Naive B cell (primary cell): ENCODE results near the gene HSPB1. TPM values are rescaled to one million over a fixed set of nuclear protein-coding genes. Genes with fewer than 3 reads are reported as not detected.
"Not testable (repeated sequence)": the region's sequence is repeated elsewhere in the genome, so short reads cannot be mapped to it uniquely, and the experiment has no call there.

Experiments
- ATAC-seq, 2 donors: fragments of 150-1000 bp; cut with Tn5 transposase; 2 replicates each; pipeline ENCODE4 v1.10.0; 2021; ENCODE audit warnings: low read depth in 2 of 2, mild to moderate bottlenecking in 2 of 2, moderate library complexity in 2 of 2
- DNase-seq: peaks from one replicate; pipeline ENCODE4 v3.0.0; 2022
- H3K27ac Mint-ChIP-seq, 6 donors: one replicate each; pipeline ENCODE4 v1.8.0; 2020 to 2022; ENCODE audit warnings: mild to moderate bottlenecking in 6 of 6, mixed read lengths in 6 of 6, moderate library complexity in 5 of 6, inconsistent platforms in 2 of 6
- H3K27me3 Mint-ChIP-seq, 3 donors: one replicate each; pipeline ENCODE4 v1.8.0; 2021 to 2022; ENCODE audit warnings: mixed read lengths in 3 of 3, mild to moderate bottlenecking in 1 of 3
- H3K36me3 Mint-ChIP-seq, 2 donors: one replicate each; pipeline ENCODE4 v1.8.0; 2020 to 2022; ENCODE audit warnings: mixed read lengths in 2 of 2, inconsistent platforms in 1 of 2, mild to moderate bottlenecking in 1 of 2
- H3K4me1 Mint-ChIP-seq, 3 donors: one replicate each; pipeline ENCODE4 v1.8.0; 2020 to 2022; ENCODE audit warnings: mixed read lengths in 3 of 3, inconsistent platforms in 1 of 3, mild to moderate bottlenecking in 1 of 3, moderate library complexity in 1 of 3
- H3K4me3 Mint-ChIP-seq, 8 donors: one replicate each; pipeline ENCODE4 v1.8.0; 2020 to 2022; ENCODE audit warnings: mild to moderate bottlenecking in 8 of 8, mixed read lengths in 8 of 8, moderate library complexity in 8 of 8, inconsistent platforms in 2 of 8
- H3K9me3 Mint-ChIP-seq, 7 donors: one replicate each; pipeline ENCODE4 v1.8.0; 2020 to 2022; ENCODE audit warnings: mixed read lengths in 7 of 7, mild to moderate bottlenecking in 5 of 7, inconsistent platforms in 2 of 7, moderate library complexity in 1 of 7
- polyA plus RNA-seq, 6 donors: library from polyadenylated mRNA; unstranded; fragments of 300-500 nt; fragmentation: Illumina TruSeq; gene quantifications; one replicate each; pipeline ENCODE4 v1.2.3, GENCODE V29; 2021; ENCODE audit warnings: low read depth in 6 of 6

HSPB1 gene
- polyA plus RNA-seq, 6 donors from 2014 or later, result 24.3 to 55.2 (median 45.3) TPM

GRCh38 chr7:76333511-76334101 is 31.1 kb downstream of the HSPB1 start:
- H3K9me3 Mint-ChIP-seq, result no peaks in the 10 kb centered on the region
- no peaks in the 10 kb centered on the region for H3K27me3 Mint-ChIP-seq
- peak overlapping the region in 1 of 6 donors; percentile 76 for H3K27ac Mint-ChIP-seq
- no peak overlapping the region for H3K4me3 Mint-ChIP-seq
- peaks cover 10 to 15% of the 10 kb centered on the region in 2 donors for H3K36me3 Mint-ChIP-seq
- DNase-seq, result no peak
- ATAC-seq, result no peak
- H3K4me1 Mint-ChIP-seq, result peaks cover 39 to 66% (median 52%) of the 10 kb centered on the region in 3 donors

- DNase-seq (no peak), ATAC-seq (no peak)
- Mint-ChIP-seq H3K9me3 (no peaks in the 10 kb centered on the region), H3K4me1 (peaks cover 39 to 62% (median 52%) of the 10 kb centered on the region in 3 donors), H3K4me3 (no peak overlapping the region), H3K27me3 (no peaks in the 10 kb centered on the region), H3K27ac (peak overlapping the region in 1 of 6 donors; percentile 47), H3K36me3 (peaks cover 6 to 8% of the 10 kb centered on the region in 2 donors)
Observed at GRCh38 chr7:76334320-76334967, 32.0 kb downstream of the HSPB1 start.

- not testable (repeated sequence) for H3K9me3 Mint-ChIP-seq, ATAC-seq, H3K27me3 Mint-ChIP-seq, H3K36me3 Mint-ChIP-seq, DNase-seq, H3K4me3 Mint-ChIP-seq, H3K27ac Mint-ChIP-seq
- H3K4me1 Mint-ChIP-seq, result peaks cover 33 to 58% (median 44%) of the 10 kb centered on the region in 3 donors
Observed at GRCh38 chr7:76335417-76335816, 32.9 kb downstream of the HSPB1 start.

GRCh38 chr7:76336094-76336493 is 33.6 kb downstream of the HSPB1 start:
- Mint-ChIP-seq H3K4me1 (peaks cover 34 to 56% (median 47%) of the 10 kb centered on the region in 3 donors), H3K27ac (peak overlapping the region in 2 of 6 donors; percentile 4 to 11), H3K9me3 (no peaks in the 10 kb centered on the region), H3K27me3 (no peaks in the 10 kb centered on the region), H3K36me3 (no peaks in the 10 kb centered on the region), H3K4me3 (no peak overlapping the region)
- ATAC-seq (no peak), DNase-seq (no peak)

GRCh38 chr7:76337147-76337546 is 34.7 kb downstream of the HSPB1 start:
- Mint-ChIP-seq H3K27ac (peak overlapping the region in 1 of 6 donors; percentile 47), H3K36me3 (no peaks in the 10 kb centered on the region), H3K27me3 (no peaks in the 10 kb centered on the region), H3K4me3 (no peak overlapping the region), H3K4me1 (peaks cover 31 to 53% (median 50%) of the 10 kb centered on the region in 3 donors), H3K9me3 (no peaks in the 10 kb centered on the region)
- ATAC-seq (no peak), DNase-seq (no peak)

- H3K27ac Mint-ChIP-seq, result peak overlapping the region in 2 of 6 donors; percentile 66
- no peak for DNase-seq
- no peaks in the 10 kb centered on the region for H3K27me3 Mint-ChIP-seq
- H3K9me3 Mint-ChIP-seq, result no peaks in the 10 kb centered on the region
- H3K4me3 Mint-ChIP-seq, result no peak overlapping the region
- ATAC-seq, result no peak
- H3K4me1 Mint-ChIP-seq, result peaks cover 29 to 46% (median 41%) of the 10 kb centered on the region in 3 donors
- H3K36me3 Mint-ChIP-seq, result peaks cover 0 to 5% of the 10 kb centered on the region in 2 donors
Observed at GRCh38 chr7:76338298-76339084, 36.0 kb downstream of the HSPB1 start.

- DNase-seq, result no peak
- Mint-ChIP-seq H3K27me3 (no peaks in the 10 kb centered on the region), H3K36me3 (peaks cover 8 to 18% of the 10 kb centered on the region in 2 donors), H3K27ac (peak overlapping the region in 1 of 6 donors; percentile 18), H3K9me3 (no peaks in the 10 kb centered on the region), H3K4me1 (peaks cover 31 to 42% (median 40%) of the 10 kb centered on the region in 3 donors), H3K4me3 (no peak overlapping the region)
- no peak for ATAC-seq
Observed at GRCh38 chr7:76340617-76341131, 38.2 kb downstream of the HSPB1 start.

- H3K27me3 Mint-ChIP-seq, result no peaks in the 10 kb centered on the region
- H3K36me3 Mint-ChIP-seq, result peaks cover 21 to 32% of the 10 kb centered on the region in 2 donors
- peaks cover 36 to 49% (median 45%) of the 10 kb centered on the region in 3 donors for H3K4me1 Mint-ChIP-seq
- no peak overlapping the region for H3K4me3 Mint-ChIP-seq
- no peak for ATAC-seq
- H3K27ac Mint-ChIP-seq, result peak overlapping the region in 2 of 6 donors; percentile 19 to 82
- H3K9me3 Mint-ChIP-seq, result no peaks in the 10 kb centered on the region
- no peak for DNase-seq
Observed at GRCh38 chr7:76342222-76342621, 39.7 kb downstream of the HSPB1 start.

- H3K4me3 Mint-ChIP-seq, result no peak overlapping the region
- H3K27me3 Mint-ChIP-seq, result no peaks in the 10 kb centered on the region
- H3K4me1 Mint-ChIP-seq, result peaks cover 30 to 41% (median 38%) of the 10 kb centered on the region in 3 donors
- peak overlapping the region in 1 of 6 donors; percentile 69 for H3K27ac Mint-ChIP-seq
- DNase-seq (no peak), ATAC-seq (no peak)
- no peaks in the 10 kb centered on the region for H3K9me3 Mint-ChIP-seq
- H3K36me3 Mint-ChIP-seq, result peaks cover 21 to 32% of the 10 kb centered on the region in 2 donors
Observed at GRCh38 chr7:76343294-76343930, 40.9 kb downstream of the HSPB1 start.

GRCh38 chr7:76343931-76344321 is 41.5 kb downstream of the HSPB1 start:
- peaks cover 21 to 32% of the 10 kb centered on the region in 2 donors for H3K36me3 Mint-ChIP-seq
- DNase-seq, result no peak
- H3K9me3 Mint-ChIP-seq, result no peaks in the 10 kb centered on the region
- ATAC-seq, result no peak
- H3K4me1 Mint-ChIP-seq, result peaks cover 30 to 41% (median 33%) of the 10 kb centered on the region in 3 donors
- no peak overlapping the region for H3K27ac Mint-ChIP-seq
- no peak overlapping the region for H3K4me3 Mint-ChIP-seq
- H3K27me3 Mint-ChIP-seq, result no peaks in the 10 kb centered on the region

- H3K9me3 Mint-ChIP-seq, result no peaks in the 10 kb centered on the region
- H3K4me3 Mint-ChIP-seq, result no peak overlapping the region
- H3K36me3 Mint-ChIP-seq, result peaks cover 21 to 32% of the 10 kb centered on the region in 2 donors
- no peak for ATAC-seq
- peaks cover 27 to 42% (median 37%) of the 10 kb centered on the region in 3 donors for H3K4me1 Mint-ChIP-seq
- no peaks in the 10 kb centered on the region for H3K27me3 Mint-ChIP-seq
- DNase-seq, result no peak
- peak overlapping the region in 4 of 6 donors; percentile 21 to 85 (median 62) for H3K27ac Mint-ChIP-seq
Observed at GRCh38 chr7:76346097-76346496, 43.6 kb downstream of the HSPB1 start.

- H3K4me3 Mint-ChIP-seq, result no peak overlapping the region
- ATAC-seq, result no peak
- peaks cover 30 to 49% (median 40%) of the 10 kb centered on the region in 3 donors for H3K4me1 Mint-ChIP-seq
- no peaks in the 10 kb centered on the region for H3K27me3 Mint-ChIP-seq
- peak overlapping the region in 5 of 6 donors; percentile 21 to 81 (median 60) for H3K27ac Mint-ChIP-seq
- peaks cover 21 to 32% of the 10 kb centered on the region in 2 donors for H3K36me3 Mint-ChIP-seq
- no peaks in the 10 kb centered on the region for H3K9me3 Mint-ChIP-seq
- no peak for DNase-seq
Observed at GRCh38 chr7:76346778-76347177, 44.3 kb downstream of the HSPB1 start.

- H3K4me3 Mint-ChIP-seq, result no peak overlapping the region
- H3K27me3 Mint-ChIP-seq, result no peaks in the 10 kb centered on the region
- no peak for ATAC-seq
- H3K9me3 Mint-ChIP-seq, result no peaks in the 10 kb centered on the region
- no peak for DNase-seq
- H3K36me3 Mint-ChIP-seq, result peaks cover 21 to 32% of the 10 kb centered on the region in 2 donors
- H3K4me1 Mint-ChIP-seq, result peaks cover 28 to 49% (median 41%) of the 10 kb centered on the region in 3 donors
- peak overlapping the region in 2 of 6 donors; percentile 24 to 60 for H3K27ac Mint-ChIP-seq
Observed at GRCh38 chr7:76347710-76348109, 45.2 kb downstream of the HSPB1 start.
